A549 treated with ZK216348 at 1 μM for 4 hours (cell line): ENCODE measurements around the gene MGRN1. TPM values are rescaled to one million over a fixed set of nuclear protein-coding genes. Genes with fewer than 3 reads are reported as not detected.

Source experiments
- total RNA-seq: library from RNA; stranded (reverse); fragments of 200-300 nt; extraction: Qiagen RNA extraction; gene quantifications from 5 replicates; pipeline ENCODE4 v1.2.3, GENCODE V29; 2022; ENCODE audit warnings: low read depth

Gene MGRN1
- total RNA-seq = 29.4 to 49.3 TPM (median 40.3 TPM) in 5 replicates

GRCh38 chr16:4624015-4624826 lies at the start of gene MGRN1:
TSS of gene MGRN1 (plus strand) at chr16:4624826. CDS start at chr16:4624961, 135 bp downstream.

GRCh38 chr16:4614571-4615383 lies 9.8 kb upstream of the MGRN1 start, which contains the start of gene UBALD1:
TSS of gene UBALD1 (minus strand) at chr16:4614888. CDS start at chr16:4614797, 91 bp downstream.

DNA sequence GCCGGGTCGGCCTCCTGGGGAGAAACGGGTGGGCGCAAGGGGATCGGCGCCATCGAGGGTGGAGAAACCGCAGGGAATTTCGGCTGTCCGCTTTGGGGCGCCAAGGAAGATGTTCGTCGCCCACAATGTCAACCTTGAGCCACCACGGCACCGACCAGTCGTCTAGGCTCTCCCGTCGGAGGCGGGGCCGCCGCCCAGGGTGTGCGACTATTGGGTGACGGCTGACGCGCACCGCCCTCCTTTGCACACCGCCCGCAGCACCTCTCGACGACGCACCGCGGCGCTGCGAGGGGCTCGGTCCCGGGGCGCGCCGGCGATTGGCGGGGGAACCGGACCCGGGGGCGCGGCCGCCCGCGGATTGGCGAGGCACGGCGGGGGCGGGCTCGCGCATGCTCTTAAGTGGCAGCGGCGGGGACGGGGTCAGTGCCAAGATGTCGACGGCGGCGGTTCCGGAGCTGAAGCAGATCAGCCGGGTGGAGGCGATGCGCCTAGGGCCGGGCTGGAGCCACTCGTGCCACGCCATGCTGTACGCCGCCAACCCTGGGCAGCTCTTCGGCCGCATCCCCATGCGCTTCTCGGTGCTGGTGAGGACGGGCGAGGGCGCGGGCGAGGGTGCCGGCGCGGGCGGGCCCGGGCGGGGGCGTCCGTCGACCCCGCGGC lies 68.8 kb downstream of the MGRN1 start, which contains the start of gene NUDT16L1:
TSS of gene NUDT16L1 (plus strand) at position 267 of the 660 bp plus-strand sequence. CDS start at position 432, 165 bp downstream.

GRCh38 chr16:4734063-4734729 lies 109.6 kb downstream of the MGRN1 start, which contains the start of the genes ANKS3 and DNAAF8:
TSS of gene ANKS3 (minus strand) at chr16:4734271. CDS start at chr16:4730149, 4,122 bp downstream.
TSS of gene DNAAF8 (plus strand) at chr16:4734537. CDS start at chr16:4736515, 1,978 bp downstream.

Other genes with a start within 250 kb of the MGRN1 start
- gene CORO7, start 208.2 kb upstream of the MGRN1 start, total RNA-seq = 13.9 to 19.3 TPM (median 16.2 TPM) in 5 replicates
- 49.4 to 74.2 TPM (median 70.2 TPM) in 5 replicates for gene DNAJA3, start 199.0 kb upstream of the MGRN1 start, total RNA-seq
- gene NMRAL1, start 150.2 kb upstream of the MGRN1 start, total RNA-seq = 42.6 to 47.1 TPM (median 45.8 TPM) in 5 replicates
- gene HMOX2, start 148.4 kb upstream of the MGRN1 start, total RNA-seq = 55.8 to 63.3 TPM (median 60.4 TPM) in 5 replicates
- gene CDIP1, start 86.1 kb upstream of the MGRN1 start, total RNA-seq = 10.4 to 15.6 TPM (median 13.7 TPM) in 5 replicates
- gene C16orf96, start 68.5 kb upstream of the MGRN1 start, total RNA-seq = 0.04 to 0.06 TPM in 2 of 5 replicates, not detected in the others
- 24.3 to 67.9 TPM (median 60.3 TPM) in 5 replicates for gene UBALD1, start 9.9 kb upstream of the MGRN1 start, total RNA-seq
- 13.1 to 26.3 TPM (median 24.8 TPM) in 5 replicates for gene NUDT16L1, start 68.7 kb downstream of the MGRN1 start, total RNA-seq
- gene ANKS3, start 109.4 kb downstream of the MGRN1 start, total RNA-seq = 16.5 to 28.9 TPM (median 28.2 TPM) in 5 replicates
- 1.2 to 2.1 TPM (median 1.4 TPM) in 5 replicates for gene DNAAF8, start 109.7 kb downstream of the MGRN1 start, total RNA-seq
- 5.4 to 10.9 TPM (median 8.2 TPM) in 5 replicates for gene ZNF500, start 142.3 kb downstream of the MGRN1 start, total RNA-seq
- gene SEPTIN12, start 163.5 kb downstream of the MGRN1 start, total RNA-seq = not detected in 5 replicates
- not detected in 5 replicates for gene SMIM22, start 170.5 kb downstream of the MGRN1 start, total RNA-seq
- 10.7 to 16.2 TPM (median 15.6 TPM) in 5 replicates for gene ROGDI, start 177.8 kb downstream of the MGRN1 start, total RNA-seq
- 40.4 to 43.5 TPM (median 41.0 TPM) in 5 replicates for gene GLYR1, start 222.5 kb downstream of the MGRN1 start, total RNA-seq
- gene UBN1, start 222.7 kb downstream of the MGRN1 start, total RNA-seq = 21.5 to 30.9 TPM (median 27.2 TPM) in 5 replicates